Measurements from ENCODE around the gene CEP126. TPM values are rescaled to one million over a fixed set of nuclear protein-coding genes. Genes with fewer than 3 reads are reported as not detected.
A peak's percentile ranks its signal among the peaks of the same experiment; 100 is the strongest.

CEP126 gene
- total RNA-seq, 1 donor from 2014 or later: 5.8 TPM

GRCh38 chr11:101894505-101894904, 20.3 kb upstream of the CEP126 start:
- Mint-ChIP-seq H3K27ac (no peak overlapping the region), H3K9me3 (no peaks in the 10 kb centered on the region), H3K4me1 (ENCODE audit: unreplicated experiment) (no peaks in the 10 kb centered on the region), H3K4me3 (no peak overlapping the region), H3K27me3 (peaks cover 10% of the 10 kb centered on the region), H3K36me3 (no peaks in the 10 kb centered on the region)
- DNase-seq (ENCODE audit: extremely low spot score, unreplicated experiment): no peak
- no peak for TF ChIP-seq CTCF (conservative IDR thresholded peaks at IDR 0.05)

GRCh38 chr11:101907815-101908214, 7.0 kb upstream of the CEP126 start:
- Mint-ChIP-seq H3K36me3 (no peaks in the 10 kb centered on the region), H3K4me1 (ENCODE audit: unreplicated experiment) (no peaks in the 10 kb centered on the region), H3K9me3 (no peaks in the 10 kb centered on the region), H3K27ac (no peak overlapping the region), H3K4me3 (no peak overlapping the region), H3K27me3 (no peaks in the 10 kb centered on the region)
- no peak for TF ChIP-seq CTCF (conservative IDR thresholded peaks at IDR 0.05)
- DNase-seq (ENCODE audit: extremely low spot score, unreplicated experiment): no peak

GRCh38 chr11:101909087-101909486, 5.7 kb upstream of the CEP126 start:
- H3K4me3 Mint-ChIP-seq: no peak overlapping the region
- H3K4me1 Mint-ChIP-seq (ENCODE audit: unreplicated experiment): peaks cover under 1% of the 10 kb centered on the region
- H3K27me3 Mint-ChIP-seq: no peaks in the 10 kb centered on the region
- no peak for TF ChIP-seq CTCF (conservative IDR thresholded peaks at IDR 0.05)
- no peaks in the 10 kb centered on the region for H3K36me3 Mint-ChIP-seq
- DNase-seq (ENCODE audit: extremely low spot score, unreplicated experiment): no peak
- no peak overlapping the region for H3K27ac Mint-ChIP-seq
- no peaks in the 10 kb centered on the region for H3K9me3 Mint-ChIP-seq

GRCh38 chr11:101912823-101913284, 2.0 kb upstream of the CEP126 start:
- Mint-ChIP-seq H3K4me3 (no peak overlapping the region), H3K27ac (no peak overlapping the region)

GRCh38 chr11:101913656-101914055, 1.2 kb upstream of the CEP126 start:
- Mint-ChIP-seq H3K9me3 (no peaks in the 10 kb centered on the region), H3K27me3 (no peaks in the 10 kb centered on the region), H3K36me3 (no peaks in the 10 kb centered on the region), H3K4me1 (ENCODE audit: unreplicated experiment) (peaks cover 15% of the 10 kb centered on the region), H3K4me3 (peak overlapping the region; percentile 33), H3K27ac (no peak overlapping the region)
- no peak for TF ChIP-seq CTCF (conservative IDR thresholded peaks at IDR 0.05)
- DNase-seq (ENCODE audit: extremely low spot score, unreplicated experiment): no peak

More at GRCh38 chr11:101912823-101913284, 2.0 kb upstream of the CEP126 start:
- no peak for TF ChIP-seq CTCF (conservative IDR thresholded peaks at IDR 0.05)
- peaks cover 15% of the 10 kb centered on the region for H3K4me1 Mint-ChIP-seq (ENCODE audit: unreplicated experiment)
- no peaks in the 10 kb centered on the region for H3K9me3 Mint-ChIP-seq
- no peak for DNase-seq (ENCODE audit: extremely low spot score, unreplicated experiment)
- no peaks in the 10 kb centered on the region for H3K36me3 Mint-ChIP-seq
- no peaks in the 10 kb centered on the region for H3K27me3 Mint-ChIP-seq

GRCh38 chr11:101914341-101914737, 471 bp upstream of the CEP126 start:
- no peaks in the 10 kb centered on the region for H3K27me3 Mint-ChIP-seq
- peak overlapping the region; percentile 95 for H3K4me3 Mint-ChIP-seq
- H3K27ac Mint-ChIP-seq: peak overlapping the region; percentile 63
- H3K4me1 Mint-ChIP-seq (ENCODE audit: unreplicated experiment): peaks cover 15% of the 10 kb centered on the region
- H3K9me3 Mint-ChIP-seq: no peaks in the 10 kb centered on the region
- DNase-seq (ENCODE audit: extremely low spot score, unreplicated experiment): no peak
- H3K36me3 Mint-ChIP-seq: no peaks in the 10 kb centered on the region
- TF ChIP-seq CTCF (conservative IDR thresholded peaks at IDR 0.05): no peak
